SK-N-SH treated with all-trans-retinoic acid at 6 μM for 48 hours (cell line): ENCODE measurements around the gene PFKFB2.

Experiments
- ATAC-seq: fragments of 200-7000 bp; cut with Tn5 transposase; 3 replicates; pipeline ENCODE4 v1.9.1; 2020; ENCODE audit warnings: mild to moderate bottlenecking, moderate library complexity
- ARNTL ChIP-seq: fragments of 450-650 bp; formaldehyde crosslinking; IDR thresholded peaks from 2 replicates; pipeline ENCODE4 v1.5.0; 2020; ENCODE audit warnings: low read depth, mild to moderate bottlenecking, moderate library complexity, borderline replicate concordance
- BACH2 ChIP-seq: fragments of 250-450 bp; sonication (Bioruptor Pico); IDR thresholded peaks from 2 replicates; pipeline ENCODE4 v1.9.0; 2021; ENCODE audit warnings: mild to moderate bottlenecking, borderline replicate concordance
- CSDC2 ChIP-seq: fragments of 250-450 bp; sonication (Bioruptor Pico); IDR thresholded peaks from 2 replicates; pipeline ENCODE4 v1.5.0; 2020; ENCODE audit warnings: mild to moderate bottlenecking, moderate library complexity
- ESRRG ChIP-seq: fragments of 250-450 bp; sonication (Bioruptor Pico); IDR thresholded peaks from 2 replicates; pipeline ENCODE4 v1.6.1; 2021; ENCODE audit warnings: mild to moderate bottlenecking
- GLIS3 ChIP-seq: fragments of 250-450 bp; sonication (Bioruptor Pico); IDR thresholded peaks from 2 replicates; pipeline ENCODE4 v1.5.0; 2020; ENCODE audit warnings: mild to moderate bottlenecking, moderate library complexity
- ISL1 ChIP-seq: fragments of 250-450 bp; sonication (Bioruptor Pico); IDR thresholded peaks from 2 replicates; pipeline ENCODE4 v2.1.2; 2022; ENCODE audit warnings: mild to moderate bottlenecking, moderate library complexity
- OSR1 ChIP-seq: fragments of 250-450 bp; sonication (Bioruptor Pico); IDR thresholded peaks from 2 replicates; pipeline ENCODE4 v1.8.0; 2022; ENCODE audit warnings: moderate library complexity, mild to moderate bottlenecking, inconsistent platforms
- PPARA ChIP-seq: fragments of 250-450 bp; sonication (Bioruptor Pico); IDR thresholded peaks from 2 replicates; pipeline ENCODE4 v1.5.0; 2020; ENCODE audit warnings: mild to moderate bottlenecking, borderline replicate concordance
- RARB ChIP-seq: fragments of 250-450 bp; sonication (Bioruptor Pico); IDR thresholded peaks from 2 replicates; pipeline ENCODE4 v1.8.0; 2021; ENCODE audit warnings: mild to moderate bottlenecking, moderate library complexity
- SNAI2 ChIP-seq: fragments of 250-450 bp; sonication (Bioruptor Pico); IDR thresholded peaks from 2 replicates; pipeline ENCODE4 v1.5.0; 2020; ENCODE audit warnings: mild to moderate bottlenecking, moderate library complexity
- TCF4 ChIP-seq: fragments of 250-450 bp; sonication (Bioruptor Pico); IDR thresholded peaks from 2 replicates; pipeline ENCODE4 v1.8.0; 2021; ENCODE audit warnings: mild to moderate bottlenecking, moderate library complexity, borderline replicate concordance
- TOX ChIP-seq: fragments of 250-450 bp; sonication (Bioruptor Pico); IDR thresholded peaks from 2 replicates; pipeline ENCODE4 v1.8.0; 2021; ENCODE audit warnings: mild to moderate bottlenecking, moderate library complexity, borderline replicate concordance
- ZC3H10 ChIP-seq: fragments of 250-450 bp; sonication (Bioruptor Pico); IDR thresholded peaks from 2 replicates; pipeline ENCODE4 v1.5.1; 2021; ENCODE audit warnings: mild to moderate bottlenecking, moderate library complexity
- ZFP30 ChIP-seq: fragments of 450-650 bp; formaldehyde crosslinking; IDR thresholded peaks from 2 replicates; pipeline ENCODE4 v1.5.0; 2022; ENCODE audit warnings: mild to moderate bottlenecking, moderate library complexity
- ZNF565 ChIP-seq: fragments of 450-650 bp; formaldehyde crosslinking; conservative IDR thresholded peaks from 2 replicates; pipeline ENCODE4 v1.5.0; 2020; ENCODE audit warnings: low read depth, mild to moderate bottlenecking, moderate library complexity
- ZNF70 ChIP-seq: fragments of 450-650 bp; formaldehyde crosslinking; IDR thresholded peaks from 2 replicates; pipeline ENCODE4 v1.5.0; 2020; ENCODE audit warnings: mild to moderate bottlenecking, moderate library complexity
- ZNF8 ChIP-seq: fragments of 450-650 bp; formaldehyde crosslinking; IDR thresholded peaks from 2 replicates; pipeline ENCODE4 v1.5.0; 2020; ENCODE audit warnings: mild to moderate bottlenecking, moderate library complexity
- TF ChIP-seq, protein P1 (sequence below): fragments of 250-450 bp; sonication (Bioruptor Pico); IDR thresholded peaks from 2 replicates; pipeline ENCODE4 v1.8.0; 2020; ENCODE audit warnings: mild to moderate bottlenecking, moderate library complexity, borderline replicate concordance
- TF ChIP-seq, protein P2 (sequence below): fragments of 250-450 bp; sonication (Bioruptor Pico); IDR thresholded peaks from 2 replicates; pipeline ENCODE4 v1.5.1; 2021; ENCODE audit warnings: mild to moderate bottlenecking, moderate library complexity
- TF ChIP-seq, protein P3 (sequence below): fragments of 250-450 bp; sonication (Bioruptor Pico); IDR thresholded peaks from 2 replicates; pipeline ENCODE4 v1.8.0; 2021; ENCODE audit warnings: low read depth, mild to moderate bottlenecking, moderate library complexity, borderline replicate concordance
- TF ChIP-seq, protein P4 (sequence below): fragments of 250-450 bp; sonication (Bioruptor Pico); IDR thresholded peaks from 2 replicates; pipeline ENCODE4 v1.5.1; 2020; ENCODE audit warnings: low read depth, mild to moderate bottlenecking, moderate library complexity
- TF ChIP-seq, protein P5 (sequence below): fragments of 250-450 bp; sonication (Bioruptor Pico); IDR thresholded peaks from 2 replicates; pipeline ENCODE4 v1.5.0; 2020; ENCODE audit warnings: mild to moderate bottlenecking, moderate library complexity

PFKFB2 gene

DNA sequence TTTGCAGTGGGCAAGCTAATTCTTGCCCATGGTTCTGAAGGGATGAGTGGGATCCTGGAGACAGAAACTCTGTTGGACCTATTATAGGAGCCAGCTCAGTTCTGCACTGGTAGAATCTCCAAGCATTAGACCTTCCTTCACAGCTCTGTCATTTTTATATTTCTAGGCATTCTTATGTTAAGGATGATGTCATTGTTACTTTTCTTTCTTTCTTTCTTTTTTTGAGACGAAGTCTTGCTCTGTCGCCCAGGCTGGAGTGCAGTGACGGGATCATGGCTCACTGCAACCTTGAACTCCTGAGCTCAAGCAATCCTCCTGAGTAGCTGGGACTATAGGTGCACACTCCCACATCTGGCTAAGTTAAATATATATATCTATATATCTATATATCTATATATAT is 7.5 kb downstream of the PFKFB2 start:
- TF ChIP-seq ARNTL (CRISPR knock-in tag) (no peak), ZNF565 (no peak), ESRRG (CRISPR knock-in tag) (no peak), TCF4 (CRISPR knock-in tag) (no peak), TOX (CRISPR knock-in tag) (no peak), ZNF70 (CRISPR knock-in tag) (no peak), SNAI2 (CRISPR knock-in tag) (no peak), ZFP30 (CRISPR knock-in tag) (no peak), PPARA (CRISPR knock-in tag) (no peak), ZNF8 (CRISPR knock-in tag) (no peak), GLIS3 (CRISPR knock-in tag) (no peak), RARB (CRISPR knock-in tag) (no peak), BACH2 (CRISPR knock-in tag) (no peak), ZC3H10 (CRISPR knock-in tag) (no peak), OSR1 (CRISPR knock-in tag) (no peak)
- TF ChIP-seq, protein P1, sequence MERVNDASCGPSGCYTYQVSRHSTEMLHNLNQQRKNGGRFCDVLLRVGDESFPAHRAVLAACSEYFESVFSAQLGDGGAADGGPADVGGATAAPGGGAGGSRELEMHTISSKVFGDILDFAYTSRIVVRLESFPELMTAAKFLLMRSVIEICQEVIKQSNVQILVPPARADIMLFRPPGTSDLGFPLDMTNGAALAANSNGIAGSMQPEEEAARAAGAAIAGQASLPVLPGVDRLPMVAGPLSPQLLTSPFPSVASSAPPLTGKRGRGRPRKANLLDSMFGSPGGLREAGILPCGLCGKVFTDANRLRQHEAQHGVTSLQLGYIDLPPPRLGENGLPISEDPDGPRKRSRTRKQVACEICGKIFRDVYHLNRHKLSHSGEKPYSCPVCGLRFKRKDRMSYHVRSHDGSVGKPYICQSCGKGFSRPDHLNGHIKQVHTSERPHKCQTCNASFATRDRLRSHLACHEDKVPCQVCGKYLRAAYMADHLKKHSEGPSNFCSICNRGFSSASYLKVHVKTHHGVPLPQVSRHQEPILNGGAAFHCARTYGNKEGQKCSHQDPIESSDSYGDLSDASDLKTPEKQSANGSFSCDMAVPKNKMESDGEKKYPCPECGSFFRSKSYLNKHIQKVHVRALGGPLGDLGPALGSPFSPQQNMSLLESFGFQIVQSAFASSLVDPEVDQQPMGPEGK, result no peak
- TF ChIP-seq, protein P2, sequence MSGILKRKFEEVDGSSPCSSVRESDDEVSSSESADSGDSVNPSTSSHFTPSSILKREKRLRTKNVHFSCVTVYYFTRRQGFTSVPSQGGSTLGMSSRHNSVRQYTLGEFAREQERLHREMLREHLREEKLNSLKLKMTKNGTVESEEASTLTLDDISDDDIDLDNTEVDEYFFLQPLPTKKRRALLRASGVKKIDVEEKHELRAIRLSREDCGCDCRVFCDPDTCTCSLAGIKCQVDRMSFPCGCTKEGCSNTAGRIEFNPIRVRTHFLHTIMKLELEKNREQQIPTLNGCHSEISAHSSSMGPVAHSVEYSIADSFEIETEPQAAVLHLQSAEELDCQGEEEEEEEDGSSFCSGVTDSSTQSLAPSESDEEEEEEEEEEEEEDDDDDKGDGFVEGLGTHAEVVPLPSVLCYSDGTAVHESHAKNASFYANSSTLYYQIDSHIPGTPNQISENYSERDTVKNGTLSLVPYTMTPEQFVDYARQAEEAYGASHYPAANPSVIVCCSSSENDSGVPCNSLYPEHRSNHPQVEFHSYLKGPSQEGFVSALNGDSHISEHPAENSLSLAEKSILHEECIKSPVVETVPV (CRISPR knock-in tag), result no peak
- TF ChIP-seq, protein P3, sequence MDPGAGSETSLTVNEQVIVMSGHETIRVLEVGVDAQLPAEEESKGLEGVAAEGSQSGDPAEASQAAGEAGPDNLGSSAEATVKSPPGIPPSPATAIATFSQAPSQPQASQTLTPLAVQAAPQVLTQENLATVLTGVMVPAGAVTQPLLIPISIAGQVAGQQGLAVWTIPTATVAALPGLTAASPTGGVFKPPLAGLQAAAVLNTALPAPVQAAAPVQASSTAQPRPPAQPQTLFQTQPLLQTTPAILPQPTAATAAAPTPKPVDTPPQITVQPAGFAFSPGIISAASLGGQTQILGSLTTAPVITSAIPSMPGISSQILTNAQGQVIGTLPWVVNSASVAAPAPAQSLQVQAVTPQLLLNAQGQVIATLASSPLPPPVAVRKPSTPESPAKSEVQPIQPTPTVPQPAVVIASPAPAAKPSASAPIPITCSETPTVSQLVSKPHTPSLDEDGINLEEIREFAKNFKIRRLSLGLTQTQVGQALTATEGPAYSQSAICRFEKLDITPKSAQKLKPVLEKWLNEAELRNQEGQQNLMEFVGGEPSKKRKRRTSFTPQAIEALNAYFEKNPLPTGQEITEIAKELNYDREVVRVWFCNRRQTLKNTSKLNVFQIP (CRISPR knock-in tag), result no peak
- TF ChIP-seq, protein P4, sequence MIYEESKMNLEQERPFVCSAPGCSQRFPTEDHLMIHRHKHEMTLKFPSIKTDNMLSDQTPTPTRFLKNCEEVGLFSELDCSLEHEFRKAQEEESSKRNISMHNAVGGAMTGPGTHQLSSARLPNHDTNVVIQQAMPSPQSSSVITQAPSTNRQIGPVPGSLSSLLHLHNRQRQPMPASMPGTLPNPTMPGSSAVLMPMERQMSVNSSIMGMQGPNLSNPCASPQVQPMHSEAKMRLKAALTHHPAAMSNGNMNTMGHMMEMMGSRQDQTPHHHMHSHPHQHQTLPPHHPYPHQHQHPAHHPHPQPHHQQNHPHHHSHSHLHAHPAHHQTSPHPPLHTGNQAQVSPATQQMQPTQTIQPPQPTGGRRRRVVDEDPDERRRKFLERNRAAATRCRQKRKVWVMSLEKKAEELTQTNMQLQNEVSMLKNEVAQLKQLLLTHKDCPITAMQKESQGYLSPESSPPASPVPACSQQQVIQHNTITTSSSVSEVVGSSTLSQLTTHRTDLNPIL (CRISPR knock-in tag), result no peak
- TF ChIP-seq, protein P5, sequence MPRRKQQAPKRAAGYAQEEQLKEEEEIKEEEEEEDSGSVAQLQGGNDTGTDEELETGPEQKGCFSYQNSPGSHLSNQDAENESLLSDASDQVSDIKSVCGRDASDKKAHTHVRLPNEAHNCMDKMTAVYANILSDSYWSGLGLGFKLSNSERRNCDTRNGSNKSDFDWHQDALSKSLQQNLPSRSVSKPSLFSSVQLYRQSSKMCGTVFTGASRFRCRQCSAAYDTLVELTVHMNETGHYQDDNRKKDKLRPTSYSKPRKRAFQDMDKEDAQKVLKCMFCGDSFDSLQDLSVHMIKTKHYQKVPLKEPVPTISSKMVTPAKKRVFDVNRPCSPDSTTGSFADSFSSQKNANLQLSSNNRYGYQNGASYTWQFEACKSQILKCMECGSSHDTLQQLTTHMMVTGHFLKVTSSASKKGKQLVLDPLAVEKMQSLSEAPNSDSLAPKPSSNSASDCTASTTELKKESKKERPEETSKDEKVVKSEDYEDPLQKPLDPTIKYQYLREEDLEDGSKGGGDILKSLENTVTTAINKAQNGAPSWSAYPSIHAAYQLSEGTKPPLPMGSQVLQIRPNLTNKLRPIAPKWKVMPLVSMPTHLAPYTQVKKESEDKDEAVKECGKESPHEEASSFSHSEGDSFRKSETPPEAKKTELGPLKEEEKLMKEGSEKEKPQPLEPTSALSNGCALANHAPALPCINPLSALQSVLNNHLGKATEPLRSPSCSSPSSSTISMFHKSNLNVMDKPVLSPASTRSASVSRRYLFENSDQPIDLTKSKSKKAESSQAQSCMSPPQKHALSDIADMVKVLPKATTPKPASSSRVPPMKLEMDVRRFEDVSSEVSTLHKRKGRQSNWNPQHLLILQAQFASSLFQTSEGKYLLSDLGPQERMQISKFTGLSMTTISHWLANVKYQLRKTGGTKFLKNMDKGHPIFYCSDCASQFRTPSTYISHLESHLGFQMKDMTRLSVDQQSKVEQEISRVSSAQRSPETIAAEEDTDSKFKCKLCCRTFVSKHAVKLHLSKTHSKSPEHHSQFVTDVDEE (CRISPR knock-in tag), result no peak
- ATAC-seq, result no peak

DNA sequence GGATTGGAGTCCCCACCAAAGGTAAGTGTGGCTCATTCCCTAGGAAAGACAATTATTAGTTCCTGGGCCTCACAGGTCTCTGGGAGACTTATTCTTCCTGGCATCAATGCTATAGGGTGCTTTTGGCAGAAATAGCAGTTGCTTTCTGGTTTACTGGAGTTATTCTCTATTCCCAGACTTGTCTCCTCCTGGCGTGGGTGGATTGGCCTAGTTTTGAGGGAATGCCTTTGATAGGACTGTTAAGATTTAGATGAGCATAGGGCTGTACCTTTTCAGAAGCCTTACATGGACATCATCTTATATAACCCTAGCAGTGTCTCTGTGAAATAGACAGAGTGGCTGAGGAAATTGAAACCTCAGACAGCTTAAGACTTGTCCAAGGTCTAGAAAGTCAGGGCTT is 9.0 kb downstream of the PFKFB2 start:
- TF ChIP-seq BACH2 (CRISPR knock-in tag) (no peak), TOX (CRISPR knock-in tag) (no peak), OSR1 (CRISPR knock-in tag) (no peak), SNAI2 (CRISPR knock-in tag) (no peak), ISL1 (no peak), ZC3H10 (CRISPR knock-in tag) (no peak), CSDC2 (CRISPR knock-in tag) (no peak)
- TF ChIP-seq, protein P4 (CRISPR knock-in tag), result no peak
- TF ChIP-seq, protein P3 (CRISPR knock-in tag), result no peak
- TF ChIP-seq, protein P5 (CRISPR knock-in tag), result no peak
- TF ChIP-seq, protein P1, result no peak
- ATAC-seq, result no peak
